Mucosa of descending colon (tissue), 3 donors: ENCODE data around the gene NKD2. TPM values are rescaled to one million over a fixed set of nuclear protein-coding genes. Genes with fewer than 3 reads are reported as not detected.
A peak's percentile ranks its signal among the peaks of the same experiment; 100 is the strongest.

Source experiments
- ATAC-seq: fragments of 200-7000 bp; cut with Tn5 transposase; one replicate; pipeline ENCODE4 v1.9.1; 2020; ENCODE audit warnings: mild to moderate bottlenecking, moderate library complexity
- DNase-seq, 3 donors: peaks; one replicate each; pipeline ENCODE4 v3.0.0-alpha.2; 2020
- H3K36me3 ChIP-seq: fragments of 200-600 bp; one replicate; pipeline ENCODE4 v1.8.0; 2021; ENCODE audit warnings: low read depth, mild to moderate bottlenecking
- H3K4me1 ChIP-seq: fragments of 200-600 bp; one replicate; pipeline ENCODE4 v1.8.0; 2021; ENCODE audit warnings: low read depth, mild to moderate bottlenecking
- H3K4me3 ChIP-seq: fragments of 200-600 bp; one replicate; pipeline ENCODE4 v1.8.0; 2021; ENCODE audit warnings: mild to moderate bottlenecking
- H3K9me3 ChIP-seq: fragments of 200-600 bp; one replicate; pipeline ENCODE4 v1.8.0; 2021; ENCODE audit warnings: mild to moderate bottlenecking
- intact Hi-C, 2 donors: fragments of 100-400 bp; cut with DNase I in 1 of 2; cut with micrococcal nuclease in 1 of 2; formaldehyde crosslinking; loops; one replicate each; pipeline versions ENCODE4 v1.11.0 to v1.11.1; 2022; cut with DNase I, micrococcal nuclease
- long read RNA-seq, 2 donors: library from polyadenylated mRNA; unstranded; transcript quantifications; one replicate each; pipeline ENCODE4 v2.0.0, GENCODE V29; 2019 to 2021
- total RNA-seq, 3 donors: library from RNA; stranded (reverse); fragmentation: NEBNext Ultra II Directional in 2 of 3; extraction: Animal tissue kit (Norgen Biotek cat#: 25700) in 2 of 3; gene quantifications; one replicate each; pipeline versions ENCODE4 v1.2.1 to v1.2.4, GENCODE V29; 2021 to 2023
- TF ChIP-seq, protein P1 (sequence below): fragments of 200-600 bp; IDR thresholded peaks from one replicate; pipeline ENCODE4 v1.8.0; 2022; ENCODE audit warnings: antibody characterized with exemption, mild to moderate bottlenecking
- donor health status: DM: no; HTN: no; CAD: no; lungs with moderate emphysema.
- donor health status: DM: no; HTN: no; CAD: no.
- donor health status: DM: no; HTN: yes; CAD: no.

The NKD2 gene, protein sequence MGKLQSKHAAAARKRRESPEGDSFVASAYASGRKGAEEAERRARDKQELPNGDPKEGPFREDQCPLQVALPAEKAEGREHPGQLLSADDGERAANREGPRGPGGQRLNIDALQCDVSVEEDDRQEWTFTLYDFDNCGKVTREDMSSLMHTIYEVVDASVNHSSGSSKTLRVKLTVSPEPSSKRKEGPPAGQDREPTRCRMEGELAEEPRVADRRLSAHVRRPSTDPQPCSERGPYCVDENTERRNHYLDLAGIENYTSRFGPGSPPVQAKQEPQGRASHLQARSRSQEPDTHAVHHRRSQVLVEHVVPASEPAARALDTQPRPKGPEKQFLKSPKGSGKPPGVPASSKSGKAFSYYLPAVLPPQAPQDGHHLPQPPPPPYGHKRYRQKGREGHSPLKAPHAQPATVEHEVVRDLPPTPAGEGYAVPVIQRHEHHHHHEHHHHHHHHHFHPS
- total RNA-seq: 1 to 10 TPM in 2 of 3 donors, under 1 TPM in 1; 0.93 to 3.7 (median 2.1) TPM
- long read RNA-seq, donor 1: 0 reads
- long read RNA-seq, donor 2: 0 reads

DNA sequence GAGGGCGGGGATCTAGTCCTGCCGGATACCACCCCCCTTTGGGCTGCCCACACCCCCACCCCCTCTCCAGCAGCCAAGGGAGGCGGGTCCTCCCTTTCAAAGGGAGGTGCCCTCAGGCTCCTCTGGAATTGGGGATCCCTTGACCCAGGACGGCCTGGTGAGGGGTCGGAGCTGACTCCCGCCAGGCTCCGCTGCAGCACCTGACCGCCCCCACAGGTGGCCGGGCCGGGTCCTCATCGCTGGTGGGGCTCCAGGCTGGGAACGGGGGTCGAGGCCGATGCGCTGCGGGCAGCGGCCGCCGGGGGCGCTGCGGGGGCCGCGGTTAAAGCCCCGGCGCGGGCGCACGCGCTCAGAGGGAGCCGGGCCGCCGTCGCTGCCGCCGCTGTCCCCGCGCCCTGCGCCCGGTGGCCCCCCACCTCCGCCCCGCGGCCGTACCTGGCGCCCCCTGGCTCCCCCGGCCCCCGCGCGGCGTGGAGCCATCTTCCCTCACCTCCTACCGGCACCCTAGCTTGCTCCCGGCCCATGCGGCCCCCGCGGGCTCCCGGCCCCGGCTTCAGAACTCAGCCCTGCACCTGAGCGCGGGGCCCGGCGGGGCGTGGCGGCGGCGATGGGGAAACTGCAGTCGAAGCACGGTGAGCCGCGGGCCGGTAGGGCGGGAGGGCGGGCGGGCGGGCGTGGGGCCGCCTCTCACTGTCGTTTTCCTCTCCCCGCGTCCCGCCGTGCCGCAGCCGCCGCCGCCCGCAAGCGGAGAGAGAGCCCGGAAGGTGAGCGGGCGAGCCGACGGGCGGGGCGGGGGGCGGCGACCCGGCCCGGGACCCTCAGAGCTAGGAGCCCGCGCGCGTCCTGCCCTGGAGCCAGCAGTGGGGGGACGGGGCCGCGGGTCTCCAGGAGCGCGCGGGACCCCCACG is at the start of gene NKD2:
Gene NKD2 (plus strand): TSS at position 352 of the 908 bp plus-strand sequence. CDS start 256 bp downstream, at position 608.
- DNase-seq (peak in 2 of 3 donors; percentile 45 to 51), ATAC-seq (peak; percentile 39)
- intact Hi-C loops: loop anchor here in 1 of 2 donors (10.0 kb wide), 1 partner anchor 84 kb away; no protein-coding TSS in a partner anchor
- no peak within 1 kb of the TSS for H3K4me3 ChIP-seq
- no peaks in the 10 kb centered on the region for H3K9me3 ChIP-seq
- peaks cover 21% of the 10 kb centered on the region for H3K4me1 ChIP-seq
- TF ChIP-seq, protein P1, sequence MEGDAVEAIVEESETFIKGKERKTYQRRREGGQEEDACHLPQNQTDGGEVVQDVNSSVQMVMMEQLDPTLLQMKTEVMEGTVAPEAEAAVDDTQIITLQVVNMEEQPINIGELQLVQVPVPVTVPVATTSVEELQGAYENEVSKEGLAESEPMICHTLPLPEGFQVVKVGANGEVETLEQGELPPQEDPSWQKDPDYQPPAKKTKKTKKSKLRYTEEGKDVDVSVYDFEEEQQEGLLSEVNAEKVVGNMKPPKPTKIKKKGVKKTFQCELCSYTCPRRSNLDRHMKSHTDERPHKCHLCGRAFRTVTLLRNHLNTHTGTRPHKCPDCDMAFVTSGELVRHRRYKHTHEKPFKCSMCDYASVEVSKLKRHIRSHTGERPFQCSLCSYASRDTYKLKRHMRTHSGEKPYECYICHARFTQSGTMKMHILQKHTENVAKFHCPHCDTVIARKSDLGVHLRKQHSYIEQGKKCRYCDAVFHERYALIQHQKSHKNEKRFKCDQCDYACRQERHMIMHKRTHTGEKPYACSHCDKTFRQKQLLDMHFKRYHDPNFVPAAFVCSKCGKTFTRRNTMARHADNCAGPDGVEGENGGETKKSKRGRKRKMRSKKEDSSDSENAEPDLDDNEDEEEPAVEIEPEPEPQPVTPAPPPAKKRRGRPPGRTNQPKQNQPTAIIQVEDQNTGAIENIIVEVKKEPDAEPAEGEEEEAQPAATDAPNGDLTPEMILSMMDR: peak; percentile 54
- no peaks in the 10 kb centered on the region for H3K36me3 ChIP-seq

DNA sequence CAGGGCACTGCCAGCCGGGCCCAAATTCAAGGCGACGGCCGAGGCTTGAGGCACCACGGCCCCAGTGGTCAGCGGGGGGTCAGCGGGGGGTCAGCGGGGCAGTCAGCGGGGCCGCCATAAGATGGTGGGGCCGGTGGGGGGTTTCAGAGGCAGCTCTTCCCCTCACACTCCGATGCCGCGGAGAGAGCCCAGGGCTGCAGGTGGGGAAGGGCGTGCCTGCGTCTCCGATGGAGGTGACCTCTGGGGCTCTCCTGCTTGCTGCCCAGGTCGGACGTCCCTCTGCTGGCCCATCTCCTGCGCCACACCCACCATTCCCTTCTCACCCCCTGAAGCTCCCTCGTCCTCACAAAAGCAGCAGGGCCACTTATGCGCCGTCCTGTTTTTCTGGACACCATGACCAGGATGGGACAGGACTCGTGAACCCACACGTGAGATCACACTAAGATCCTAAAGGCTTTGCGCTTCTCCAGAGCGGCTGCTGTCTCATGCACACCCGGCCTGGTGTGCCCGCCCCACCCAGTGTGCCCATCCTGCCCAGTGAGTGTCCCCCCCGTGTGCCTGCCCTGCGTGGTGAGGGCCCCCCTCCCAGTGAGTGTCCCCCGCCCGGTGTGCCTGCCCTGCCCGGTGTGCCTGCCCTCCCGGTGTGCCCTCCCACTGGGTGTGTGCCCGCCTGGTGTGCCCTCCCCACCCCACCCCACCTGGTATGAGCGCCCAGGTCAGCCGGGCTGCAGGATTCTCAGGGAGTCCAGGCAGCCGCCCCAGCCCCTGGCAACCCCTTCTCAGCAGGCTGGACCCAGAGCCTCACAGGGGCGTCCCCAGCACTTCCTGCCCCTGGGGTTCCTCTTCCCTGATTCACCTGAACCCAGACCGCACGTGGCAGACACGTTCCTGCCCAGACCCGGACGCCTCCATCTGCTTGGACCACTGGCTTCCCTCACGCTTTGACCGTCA is 48.7 kb upstream of the NKD2 start:
- H3K4me1 ChIP-seq: peaks cover 6% of the 10 kb centered on the region
- peak in 1 of 3 donors; percentile 44 for DNase-seq
- intact Hi-C loops: no loop called here

DNA sequence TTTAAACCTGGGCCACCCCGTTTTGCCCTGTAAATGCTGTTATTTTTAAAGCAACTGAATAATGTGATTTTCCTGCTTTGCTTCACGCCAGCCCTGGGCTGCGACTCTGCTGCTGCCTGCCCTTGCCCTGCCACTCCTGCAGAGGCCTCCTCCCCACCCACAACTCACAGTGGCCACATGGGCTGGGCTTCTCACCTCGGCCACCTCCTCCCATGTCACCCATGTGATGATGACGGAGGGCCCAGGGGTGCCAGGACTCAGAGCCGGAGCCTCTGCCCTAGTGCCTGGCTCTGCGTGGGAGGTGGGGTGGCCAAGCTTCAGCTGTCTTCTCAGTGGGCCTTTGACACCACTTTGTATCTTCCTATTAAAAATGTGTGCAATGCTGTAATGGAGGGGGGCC is 48.1 kb upstream of the NKD2 start:
- no peak overlapping the region for H3K4me3 ChIP-seq
- ATAC-seq (no peak), DNase-seq (peak in 1 of 3 donors; percentile 37)
- TF ChIP-seq, protein P1: no peak
- H3K9me3 ChIP-seq: no peaks in the 10 kb centered on the region
- intact Hi-C loops: no loop called here
- peaks cover 6% of the 10 kb centered on the region for H3K4me1 ChIP-seq
- no peaks in the 10 kb centered on the region for H3K36me3 ChIP-seq

More for the DNA sequence above, 48.7 kb upstream of the NKD2 start:
- TF ChIP-seq, protein P1: no peak
- Histone ChIP-seq H3K9me3 (no peaks in the 10 kb centered on the region), H3K36me3 (no peaks in the 10 kb centered on the region), H3K4me3 (no peak overlapping the region)
- ATAC-seq: no peak

DNA sequence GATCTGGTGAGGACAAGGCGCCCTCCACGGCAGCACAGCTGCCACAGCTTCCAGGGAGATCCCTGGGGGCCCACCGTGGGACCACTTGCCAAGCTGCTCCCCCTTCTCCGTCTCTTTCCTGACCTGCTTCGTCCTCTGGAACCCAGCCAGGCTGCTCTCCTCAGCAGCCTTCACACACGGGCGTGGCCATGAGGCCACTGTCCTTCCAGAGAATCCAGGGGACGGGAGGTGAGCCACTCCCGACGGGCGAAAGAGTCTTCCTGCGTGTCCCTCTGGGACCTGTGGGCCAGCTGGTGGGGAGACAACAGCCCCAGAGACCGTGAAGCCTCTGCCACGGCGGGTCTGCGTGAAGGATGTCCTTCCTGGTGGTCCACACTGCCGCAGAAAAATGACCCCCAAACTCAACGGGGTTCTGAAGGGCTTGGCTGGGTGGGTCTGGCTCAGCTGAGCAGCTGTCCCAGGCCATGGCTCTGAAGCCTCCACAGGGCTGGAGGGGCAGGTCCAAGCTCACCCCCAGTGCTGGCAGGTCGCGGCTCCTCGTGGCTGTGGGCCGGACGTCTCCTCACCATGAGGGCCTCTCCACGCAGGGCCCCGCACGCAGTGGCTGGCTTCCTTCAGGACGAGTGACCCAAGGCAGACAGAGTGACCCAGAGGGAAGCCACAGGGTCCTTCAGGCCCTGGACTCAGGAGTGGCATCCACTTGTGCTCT is 47.4 kb upstream of the NKD2 start:
- Histone ChIP-seq H3K36me3 (no peaks in the 10 kb centered on the region), H3K4me1 (peaks cover 6% of the 10 kb centered on the region), H3K9me3 (no peaks in the 10 kb centered on the region), H3K4me3 (no peak overlapping the region)
- ATAC-seq: no peak
- TF ChIP-seq, protein P1: no peak
- intact Hi-C loops: no loop called here
- DNase-seq: peak in 1 of 3 donors; percentile 43
